NCI-H128 (cell line): Measurements from ENCODE around the gene SDE2.

Experiments used
- DNase-seq: peaks from one replicate; lab custom pipeline; 2025; ENCODE audit not compliant: unreplicated experiment; lab: John Stamatoyannopoulos, UW

The SDE2 gene

GRCh38 chr1:225999227-225999911 is at the start of gene SDE2:
Gene SDE2 (minus strand): TSS chr1:225999343. CDS start chr1:225999312, 31 bp downstream.
- DNase-seq: peak; percentile 99

GRCh38 chr1:226048886-226049285 is 49.7 kb upstream of the SDE2 start:
- DNase-seq: no peak

- no peak for DNase-seq
Observed at GRCh38 chr1:226047495-226047894, 48.4 kb upstream of the SDE2 start.

- DNase-seq: no peak
Observed at GRCh38 chr1:226046240-226046639, 47.1 kb upstream of the SDE2 start.

GRCh38 chr1:226044514-226045101 is 45.5 kb upstream of the SDE2 start:
- DNase-seq: no peak

GRCh38 chr1:226041419-226041818 is 42.3 kb upstream of the SDE2 start:
- no peak for DNase-seq

- no peak for DNase-seq
Observed at GRCh38 chr1:226038661-226039060, 39.5 kb upstream of the SDE2 start.

- no peak for DNase-seq
Observed at GRCh38 chr1:226035915-226036314, 36.8 kb upstream of the SDE2 start.

GRCh38 chr1:226034482-226034881 is 35.3 kb upstream of the SDE2 start:
- DNase-seq: no peak

- no peak for DNase-seq
Observed at GRCh38 chr1:226033991-226034390, 34.8 kb upstream of the SDE2 start.

GRCh38 chr1:226033582-226033981 is 34.4 kb upstream of the SDE2 start:
- no peak for DNase-seq

- DNase-seq: no peak
Observed at GRCh38 chr1:226029568-226030225, 30.6 kb upstream of the SDE2 start.

- no peak for DNase-seq
Observed at GRCh38 chr1:226029093-226029496, 30.0 kb upstream of the SDE2 start.

GRCh38 chr1:226027538-226028217 is 28.5 kb upstream of the SDE2 start:
- DNase-seq: no peak

GRCh38 chr1:226026833-226027232 is 27.7 kb upstream of the SDE2 start:
- no peak for DNase-seq

GRCh38 chr1:226023735-226024134 is 24.6 kb upstream of the SDE2 start:
- DNase-seq: no peak

- no peak for DNase-seq
Observed at GRCh38 chr1:226021801-226022200, 22.7 kb upstream of the SDE2 start.

- DNase-seq: no peak
Observed at GRCh38 chr1:226021401-226021800, 22.3 kb upstream of the SDE2 start.

- peak; percentile 31 for DNase-seq
Observed at GRCh38 chr1:226019572-226019971, 20.4 kb upstream of the SDE2 start.

GRCh38 chr1:226017070-226017469 is 17.9 kb upstream of the SDE2 start:
- DNase-seq: no peak

GRCh38 chr1:226009650-226010044 is 10.5 kb upstream of the SDE2 start:
- DNase-seq: no peak
